Panc1 (cell line): ENCODE measurements around the gene CCDC185. TPM values are rescaled to one million over a fixed set of nuclear protein-coding genes. Genes with fewer than 3 reads are reported as not detected.

Source experiments
- ATAC-seq: fragments of 200-7000 bp; cut with Tn5 transposase; 2 replicates; pipeline ENCODE4 v1.9.1; 2020; ENCODE audit warnings: mild to moderate bottlenecking, moderate library complexity
- BruUV-seq: library from RNA; stranded (reverse); fragments of 400-500 nt; replicated peaks from 2 replicates; lab custom pipeline; 2021; lab: Mats Ljungman, UMichigan
- CTCF ChIA-PET: fragments of 300-600 bp; sonication (Branson Sonifier 250); formaldehyde crosslinking; loops from one replicate; lab custom pipeline; 2022; ENCODE audit warnings: antibody characterized with exemption; lab: Charles Lee
- POLR2A ChIA-PET: fragments of 300-600 bp; sonication (Branson Sonifier 250); formaldehyde crosslinking; loops from one replicate; lab custom pipeline; 2022; ENCODE audit warnings: antibody characterized with exemption; lab: Charles Lee
- DNase-seq: peaks from one replicate; pipeline ENCODE4 v3.0.0-alpha.2; 2010; ENCODE audit warnings: low read depth, low spot score
- H3K27ac ChIP-seq: 2 replicates; pipeline ENCODE4 v1.5.1; 2011; ENCODE audit warnings: mild to moderate bottlenecking, low read length, inconsistent platforms
- H3K27me3 ChIP-seq: fragments of 200-500 bp; sonication (Bioruptor generic); 2 replicates; pipeline ENCODE4 v1.6.0; 2014; ENCODE audit warnings: low read length, inconsistent platforms; ENCODE audit not compliant: control insufficient read depth, insufficient read depth
- H3K36me3 ChIP-seq: fragments of 200-500 bp; sonication (Bioruptor generic); 2 replicates; pipeline ENCODE4 v1.5.1; 2014; ENCODE audit warnings: inconsistent platforms, mild to moderate bottlenecking, low read length, moderate library complexity; ENCODE audit not compliant: control insufficient read depth, insufficient read depth
- H3K4me1 ChIP-seq: 2 replicates; pipeline ENCODE4 v1.5.1; 2011; ENCODE audit warnings: inconsistent platforms, mild to moderate bottlenecking, low read length, moderate library complexity; ENCODE audit not compliant: control insufficient read depth, insufficient read depth
- H3K4me3 ChIP-seq, 2 experiments: 2 replicates each; pipeline ENCODE4 v1.5.1; 2011 to 2012; ENCODE audit warnings: low read depth in 2 of 2, low read length in 2 of 2, mild to moderate bottlenecking in 2 of 2, inconsistent platforms in 1 of 2, moderate library complexity in 1 of 2
- H3K9me3 ChIP-seq: fragments of 200-500 bp; sonication (Bioruptor generic); 2 replicates; pipeline ENCODE4 v1.5.1; 2014; ENCODE audit warnings: low read depth, mild to moderate bottlenecking, inconsistent platforms, low read length, moderate library complexity; ENCODE audit not compliant: control insufficient read depth, insufficient read depth
- CTCF ChIP-seq: fragments of 450-650 bp; IDR thresholded peaks from 2 replicates; pipeline ENCODE4 v1.5.1; 2017; ENCODE audit warnings: mild to moderate bottlenecking
- POLR2AphosphoS5 ChIP-seq: IDR thresholded peaks from 2 replicates; pipeline ENCODE4 v1.6.1; 2012; ENCODE audit warnings: mild to moderate bottlenecking, low read depth, low read length, moderate library complexity
- REST ChIP-seq, 2 experiments: IDR thresholded peaks; 2 replicates each; pipeline ENCODE4 v1.6.1; 2011 to 2012; ENCODE audit warnings: low read depth in 2 of 2, control low read depth in 1 of 2, low read length in 1 of 2, mild to moderate bottlenecking in 1 of 2, moderate library complexity in 1 of 2; ENCODE audit not compliant: insufficient read depth in 1 of 2
- SIN3A ChIP-seq: IDR thresholded peaks from 2 replicates; pipeline ENCODE4 v1.6.1; 2012; ENCODE audit warnings: low read depth, mild to moderate bottlenecking, low read length, moderate library complexity, borderline replicate concordance; ENCODE audit not compliant: insufficient read depth
- TCF7L2 ChIP-seq: IDR thresholded peaks from 2 replicates; pipeline ENCODE4 v1.6.1; 2011; ENCODE audit warnings: mild to moderate bottlenecking, low read depth, low read length, inconsistent platforms
- in situ Hi-C: cut with HindIII; loops from 2 replicates; pipeline ENCODE4 v1.10.0; 2016; ENCODE audit warnings: low sequenced_read_pairs, low pct_unique_long_range_greater_than_20kb
- intact Hi-C: fragments of 100-400 bp; cut with micrococcal nuclease; formaldehyde crosslinking; loops from one replicate; pipeline ENCODE4 v1.10.0; 2022; ENCODE audit not compliant: unreplicated experiment
- total RNA-seq: library from RNA; stranded (reverse); gene quantifications from one replicate; pipeline ENCODE4 v1.2.1, GENCODE V29; 2021; ENCODE audit not compliant: unreplicated experiment

The CCDC185 gene
- total RNA-seq, 1 experiment from 2014 or later, result not detected

GRCh38 chr1:223344491-223344890 lies 48.7 kb upstream of the CCDC185 start:
- POLR2A ChIA-PET, result no interaction called here
- no peak for DNase-seq
- no peak overlapping the region for H3K27ac ChIP-seq
- H3K4me1 ChIP-seq, result no peaks in the 10 kb centered on the region
- H3K4me3 ChIP-seq, result no peak overlapping the region
- no peak for ATAC-seq
- in situ Hi-C loops, result no loop called here
- H3K9me3 ChIP-seq, result no peaks in the 10 kb centered on the region
- no TSS peak for BruUV-seq
- intact Hi-C loops, result no loop called here
- no peaks in the 10 kb centered on the region for H3K36me3 ChIP-seq
- H3K27me3 ChIP-seq, result peaks cover 2% of the 10 kb centered on the region
- TF ChIP-seq TCF7L2 (no peak), SIN3A (no peak), CTCF (no peak), POLR2AphosphoS5 (no peak), REST (IDR thresholded peaks at IDR 0.05; ENCODE audit: insufficient read depth in 1 of 2, low read depth in 2 of 2, low read length in 1 of 2) (no peak)
- CTCF ChIA-PET, result no interaction called here

GRCh38 chr1:223345720-223346119 lies 47.5 kb upstream of the CCDC185 start:
- POLR2A ChIA-PET, result no interaction called here
- Histone ChIP-seq H3K4me1 (no peaks in the 10 kb centered on the region), H3K36me3 (no peaks in the 10 kb centered on the region), H3K4me3 (no peak overlapping the region), H3K27me3 (peaks cover 2% of the 10 kb centered on the region), H3K9me3 (no peaks in the 10 kb centered on the region), H3K27ac (no peak overlapping the region)
- DNase-seq (no peak), ATAC-seq (no peak)
- CTCF ChIA-PET, result no interaction called here
- intact Hi-C loops (no loop called here), in situ Hi-C loops (no loop called here)
- no peak for TF ChIP-seq POLR2AphosphoS5
- no peak for TF ChIP-seq REST (IDR thresholded peaks at IDR 0.05; ENCODE audit: insufficient read depth in 1 of 2, low read depth in 2 of 2, low read length in 1 of 2)
- no peak for TF ChIP-seq SIN3A
- no peak for TF ChIP-seq CTCF
- TF ChIP-seq TCF7L2, result no peak
- no TSS peak for BruUV-seq
